Keratinocyte (primary cell): ENCODE results near the gene EIF4E1B. TPM values are rescaled to one million over a fixed set of nuclear protein-coding genes. Genes with fewer than 3 reads are reported as not detected.

Source experiments
- DNase-seq: peaks from one replicate; pipeline ENCODE4 v3.0.0-alpha.2; 2011; ENCODE audit warnings: low read depth, missing footprints, low spot score
- FAIRE-seq: peaks from 2 replicates; lab custom pipeline; 2011; peaks lifted over from hg19 to GRCh38; lab: Jason Lieb, UNC
- H2AFZ ChIP-seq: 2 replicates; pipeline ENCODE4 v1.6.0; 2012; ENCODE audit warnings: low read length, control low read depth, inconsistent platforms; ENCODE audit not compliant: control insufficient read depth
- H3K27ac ChIP-seq: 2 replicates; pipeline ENCODE4 v1.5.1; 2011; ENCODE audit warnings: low read length; ENCODE audit not compliant: control insufficient read depth, insufficient read depth
- H3K27me3 ChIP-seq: 3 replicates; pipeline ENCODE4 v1.6.0; 2011; ENCODE audit warnings: low read length; ENCODE audit not compliant: control insufficient read depth, insufficient read depth; ENCODE audit errors: extremely low read depth
- H3K36me3 ChIP-seq, 2 experiments: 2 replicates in 1 of 2; 3 replicates in 1 of 2; pipeline ENCODE4 v1.5.1; 2011; ENCODE audit warnings: low read length in 2 of 2, mild to moderate bottlenecking in 1 of 2; ENCODE audit not compliant: control insufficient read depth in 2 of 2, insufficient read depth in 2 of 2; ENCODE audit errors: extremely low read depth in 1 of 2
- H3K4me1 ChIP-seq: 3 replicates; pipeline ENCODE4 v1.5.1; 2011; ENCODE audit warnings: low read length; ENCODE audit not compliant: control insufficient read depth, insufficient read depth; ENCODE audit errors: extremely low read depth
- H3K4me2 ChIP-seq: 3 replicates; pipeline ENCODE4 v1.6.0; 2011; ENCODE audit warnings: low read depth, low read length; ENCODE audit not compliant: control insufficient read depth, insufficient read depth; ENCODE audit errors: extremely low read depth
- H3K4me3 ChIP-seq, 3 experiments: fragments of 200-600 bp in 1 of 3; sonication (generic) in 1 of 3; 2 replicates in 2 of 3; 3 replicates in 1 of 3; pipeline ENCODE4 v1.5.1; 2011 to 2016; ENCODE audit warnings: low read length in 3 of 3, mild to moderate bottlenecking in 3 of 3, control low read depth in 2 of 3, inconsistent platforms in 1 of 3, low read depth in 1 of 3, mixed read lengths in 1 of 3, mixed run types in 1 of 3, moderate library complexity in 1 of 3; ENCODE audit not compliant: control insufficient read depth in 2 of 3, insufficient read depth in 2 of 3; ENCODE audit errors: extremely low read depth in 1 of 3
- H3K79me2 ChIP-seq: 2 replicates; pipeline ENCODE4 v1.6.0; 2012; ENCODE audit warnings: low read length; ENCODE audit not compliant: control insufficient read depth, insufficient read depth
- H3K9ac ChIP-seq: 3 replicates; pipeline ENCODE4 v1.6.0; 2011; ENCODE audit warnings: low read length; ENCODE audit not compliant: control insufficient read depth, insufficient read depth; ENCODE audit errors: extremely low read depth
- H3K9me1 ChIP-seq: 3 replicates; pipeline ENCODE4 v1.6.0; 2011; ENCODE audit warnings: low read length; ENCODE audit not compliant: control insufficient read depth, insufficient read depth; ENCODE audit errors: extremely low read depth
- H3K9me3 ChIP-seq: 2 replicates; pipeline ENCODE4 v1.5.1; 2012; ENCODE audit warnings: low read depth, low read length; ENCODE audit not compliant: control insufficient read depth
- H4K20me1 ChIP-seq: 3 replicates; pipeline ENCODE4 v1.6.0; 2011; ENCODE audit warnings: low read length; ENCODE audit not compliant: control insufficient read depth, insufficient read depth; ENCODE audit errors: extremely low read depth
- EZH2 ChIP-seq: IDR thresholded peaks from one replicate; pipeline ENCODE4 v1.6.1; 2012; ENCODE audit warnings: inconsistent platforms, mild to moderate bottlenecking, low read length, moderate library complexity
- dilution Hi-C: fragments of 300-500 bp; cut with MboI; formaldehyde crosslinking; loops from one replicate; pipeline ENCODE4 v1.7.0; 2020; ENCODE audit warnings: low sequenced_read_pairs; ENCODE audit not compliant: extremely low pct_ligation_motif_present
- polyA plus RNA-seq, 5 experiments: library from polyadenylated mRNA; depleted of rRNA in 3 of 5; stranded (reverse) in 3 of 5; stranded (forward) in 1 of 5; unstranded in 1 of 5; fragments of >200 nt; gene quantifications; 1 replicate in 1 of 5; 2 replicates in 3 of 5; 3 replicates in 1 of 5; pipeline versions ENCODE4 v1.2.1 to v1.2.3, GENCODE V29; 2011 to 2012; ENCODE audit warnings: missing spikeins in 2 of 5, low read depth in 1 of 5, low replicate concordance in 1 of 5
- TF ChIP-seq, protein P1 (sequence below), 3 experiments: IDR thresholded peaks in 1 of 3; conservative IDR thresholded peaks in 1 of 3; optimal IDR thresholded peaks in 1 of 3; 2 replicates in 2 of 3; 3 replicates in 1 of 3; pipeline versions ENCODE3 to v1.5.1; 2011; ENCODE audit warnings: low read length in 3 of 3, mild to moderate bottlenecking in 3 of 3, moderate library complexity in 2 of 3, control low read depth in 1 of 3, inconsistent platforms in 1 of 3; ENCODE audit not compliant: insufficient read depth in 2 of 3; ENCODE audit errors: extremely low read depth in 1 of 3

EIF4E1B gene
- polyA plus RNA-seq, 1 donor (not counting 4 experiments of a cell fraction or from before 2014, with no cell fraction given), result not detected

DNA sequence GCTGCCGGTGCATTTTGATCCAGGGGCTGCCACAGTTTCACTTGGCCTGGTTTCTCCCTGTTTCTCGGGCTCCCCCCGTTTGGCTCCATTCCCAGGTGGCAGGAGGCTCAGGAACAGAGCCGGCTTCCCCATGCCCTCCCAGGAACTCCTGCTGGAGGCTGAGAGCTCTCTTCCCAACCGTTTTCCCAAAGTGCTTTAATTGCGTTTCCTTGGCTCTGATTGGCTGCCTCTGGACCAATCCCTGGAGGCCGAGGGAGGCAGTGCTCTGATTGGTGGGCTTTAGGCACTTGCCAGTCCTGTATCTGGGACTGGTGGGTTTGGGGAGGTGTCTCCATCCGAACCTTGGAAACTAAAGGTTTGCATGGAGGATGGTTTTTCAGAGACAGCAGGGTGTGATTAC, 21.7 kb downstream of the EIF4E1B start:
- H3K27me3 ChIP-seq, result no peaks in the 10 kb centered on the region
- dilution Hi-C loops, result no loop called here
- no peak overlapping the region for H3K4me3 ChIP-seq
- H3K9ac ChIP-seq, result no peak overlapping the region
- DNase-seq, result no peak
- FAIRE-seq, result no peak
- H3K4me2 ChIP-seq, result no peak overlapping the region
- peaks cover 22% of the 10 kb centered on the region for H3K4me1 ChIP-seq
- peaks cover 28% of the 10 kb centered on the region for H3K79me2 ChIP-seq
- no peaks in the 10 kb centered on the region for H3K9me1 ChIP-seq
- no peak overlapping the region for H2AFZ ChIP-seq
- TF ChIP-seq, protein P1, sequence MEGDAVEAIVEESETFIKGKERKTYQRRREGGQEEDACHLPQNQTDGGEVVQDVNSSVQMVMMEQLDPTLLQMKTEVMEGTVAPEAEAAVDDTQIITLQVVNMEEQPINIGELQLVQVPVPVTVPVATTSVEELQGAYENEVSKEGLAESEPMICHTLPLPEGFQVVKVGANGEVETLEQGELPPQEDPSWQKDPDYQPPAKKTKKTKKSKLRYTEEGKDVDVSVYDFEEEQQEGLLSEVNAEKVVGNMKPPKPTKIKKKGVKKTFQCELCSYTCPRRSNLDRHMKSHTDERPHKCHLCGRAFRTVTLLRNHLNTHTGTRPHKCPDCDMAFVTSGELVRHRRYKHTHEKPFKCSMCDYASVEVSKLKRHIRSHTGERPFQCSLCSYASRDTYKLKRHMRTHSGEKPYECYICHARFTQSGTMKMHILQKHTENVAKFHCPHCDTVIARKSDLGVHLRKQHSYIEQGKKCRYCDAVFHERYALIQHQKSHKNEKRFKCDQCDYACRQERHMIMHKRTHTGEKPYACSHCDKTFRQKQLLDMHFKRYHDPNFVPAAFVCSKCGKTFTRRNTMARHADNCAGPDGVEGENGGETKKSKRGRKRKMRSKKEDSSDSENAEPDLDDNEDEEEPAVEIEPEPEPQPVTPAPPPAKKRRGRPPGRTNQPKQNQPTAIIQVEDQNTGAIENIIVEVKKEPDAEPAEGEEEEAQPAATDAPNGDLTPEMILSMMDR (optimal IDR thresholded peaks at IDR 0.05 in 1 of 3, IDR thresholded peaks at IDR 0.05 in 1 of 3, conservative IDR thresholded peaks at IDR 0.05 in 1 of 3; ENCODE audit: extremely low read depth in 1 of 3, insufficient read depth in 2 of 3, low read length in 3 of 3), result no peak
- TF ChIP-seq EZH2, result no peak
- H3K9me3 ChIP-seq, result no peaks in the 10 kb centered on the region
- no peak overlapping the region for H3K27ac ChIP-seq
- peaks cover 4% of the 10 kb centered on the region for H4K20me1 ChIP-seq
- H3K36me3 ChIP-seq, result peaks cover 6 to 13% of the 10 kb centered on the region in 2 experiments

DNA sequence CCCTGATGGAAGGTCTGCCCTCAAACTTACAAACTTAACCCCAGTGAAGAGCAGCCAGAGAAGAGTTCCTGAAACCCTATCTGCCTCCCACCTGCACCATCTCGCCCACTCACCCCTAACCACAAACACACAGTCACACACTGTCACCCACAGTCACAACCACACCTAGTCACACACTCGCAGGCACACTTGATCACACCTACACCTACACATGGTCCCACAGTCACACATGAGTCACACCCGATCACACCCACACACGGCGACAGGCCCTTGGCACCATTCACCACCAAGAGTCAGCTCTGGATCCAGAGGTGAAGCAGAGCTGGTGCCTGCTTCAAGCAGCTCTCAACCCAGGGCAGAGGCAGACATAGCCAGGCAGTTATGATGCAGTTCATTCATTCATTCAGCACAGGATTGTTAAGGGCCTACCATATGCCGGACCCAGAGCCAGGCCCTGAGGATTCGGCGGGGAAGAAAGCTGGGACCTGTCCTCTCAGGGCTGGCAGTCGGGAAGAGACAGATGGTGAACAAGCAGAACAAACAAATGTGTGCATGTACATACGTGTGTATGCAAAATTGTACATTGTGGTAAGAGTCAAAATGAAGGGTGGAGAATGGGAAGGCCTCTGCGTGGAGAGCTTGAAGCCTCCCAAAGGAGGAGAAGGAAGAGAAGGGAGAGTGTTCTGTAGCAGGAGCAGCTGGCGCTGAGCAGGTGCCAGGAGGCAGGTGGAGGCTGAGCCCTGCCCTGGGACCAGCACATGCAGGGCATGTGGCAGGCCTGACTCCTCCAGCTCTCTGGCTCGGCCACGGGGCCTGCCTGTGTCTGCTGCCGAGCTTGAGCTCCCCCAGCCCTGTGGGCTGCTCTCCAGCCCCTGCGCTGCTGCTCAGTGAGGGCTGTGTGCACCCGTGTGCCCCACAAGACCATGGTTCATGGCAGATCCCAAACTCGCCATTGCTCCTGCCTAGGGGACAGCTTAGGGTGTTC, 23.2 kb downstream of the EIF4E1B start:
- DNase-seq, result peak; percentile 49
- dilution Hi-C loops, result no loop called here
- peaks cover 13% of the 10 kb centered on the region for H3K4me1 ChIP-seq

More for the DNA sequence above, 23.2 kb downstream of the EIF4E1B start:
- Histone ChIP-seq H3K79me2 (peaks cover 19% of the 10 kb centered on the region), H3K9me1 (no peaks in the 10 kb centered on the region), H3K27me3 (no peaks in the 10 kb centered on the region), H3K4me3 (no peak overlapping the region), H3K4me2 (no peak overlapping the region), H3K9me3 (no peaks in the 10 kb centered on the region), H4K20me1 (peaks cover 4% of the 10 kb centered on the region), H2AFZ (no peak overlapping the region), H3K27ac (no peak overlapping the region), H3K9ac (no peak overlapping the region), H3K36me3 (peaks cover 6 to 16% of the 10 kb centered on the region in 2 experiments)
- TF ChIP-seq EZH2, result no peak
- TF ChIP-seq, protein P1 (optimal IDR thresholded peaks at IDR 0.05 in 1 of 3, IDR thresholded peaks at IDR 0.05 in 1 of 3, conservative IDR thresholded peaks at IDR 0.05 in 1 of 3; ENCODE audit: extremely low read depth in 1 of 3, insufficient read depth in 2 of 3, low read length in 3 of 3), result no peak
- no peak for FAIRE-seq
